Thyroid gland (tissue), 4 donors: Measurements from ENCODE around the gene SRPK3.

ENCODE experiments used
- POLR2A ChIP-seq, 2 donors: fragments of 450-650 bp; IDR thresholded peaks; one replicate each; pipeline ENCODE4 v1.6.1; 2017; ENCODE audit warnings: antibody characterized with exemption in 2 of 2, mild to moderate bottlenecking in 2 of 2, moderate library complexity in 1 of 2
- TF ChIP-seq, protein P1 (sequence below), 6 experiments: fragments of 200-600 bp in 3 of 6; fragments of 450-650 bp in 3 of 6; sonication (generic) in 3 of 6; IDR thresholded peaks; one replicate each; pipeline ENCODE4 v1.5.1; 2016 to 2019; ENCODE audit warnings: antibody characterized with exemption in 6 of 6, mild to moderate bottlenecking in 2 of 6, inconsistent platforms in 1 of 6, moderate library complexity in 1 of 6

DNA sequence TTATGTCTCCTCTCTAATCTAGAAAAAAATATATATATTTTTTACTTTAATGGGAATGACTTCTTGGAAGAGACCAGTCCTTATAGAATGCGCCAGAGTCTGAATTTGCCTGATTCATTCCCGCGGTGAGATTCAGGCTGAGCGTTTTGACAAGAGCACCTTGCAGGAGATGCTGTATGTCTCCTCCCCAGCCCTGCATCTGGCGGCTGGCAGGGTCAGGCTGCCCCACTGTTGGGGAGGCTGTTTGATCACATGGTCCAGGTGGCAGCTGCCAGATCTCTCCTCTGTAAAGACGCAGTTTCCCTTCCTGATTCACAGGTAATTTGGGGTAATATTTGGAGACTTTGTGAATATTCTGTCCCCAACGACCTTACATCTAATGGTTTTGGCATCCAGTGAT is 39.8 kb downstream of the SRPK3 start:
- TF ChIP-seq, protein P1, sequence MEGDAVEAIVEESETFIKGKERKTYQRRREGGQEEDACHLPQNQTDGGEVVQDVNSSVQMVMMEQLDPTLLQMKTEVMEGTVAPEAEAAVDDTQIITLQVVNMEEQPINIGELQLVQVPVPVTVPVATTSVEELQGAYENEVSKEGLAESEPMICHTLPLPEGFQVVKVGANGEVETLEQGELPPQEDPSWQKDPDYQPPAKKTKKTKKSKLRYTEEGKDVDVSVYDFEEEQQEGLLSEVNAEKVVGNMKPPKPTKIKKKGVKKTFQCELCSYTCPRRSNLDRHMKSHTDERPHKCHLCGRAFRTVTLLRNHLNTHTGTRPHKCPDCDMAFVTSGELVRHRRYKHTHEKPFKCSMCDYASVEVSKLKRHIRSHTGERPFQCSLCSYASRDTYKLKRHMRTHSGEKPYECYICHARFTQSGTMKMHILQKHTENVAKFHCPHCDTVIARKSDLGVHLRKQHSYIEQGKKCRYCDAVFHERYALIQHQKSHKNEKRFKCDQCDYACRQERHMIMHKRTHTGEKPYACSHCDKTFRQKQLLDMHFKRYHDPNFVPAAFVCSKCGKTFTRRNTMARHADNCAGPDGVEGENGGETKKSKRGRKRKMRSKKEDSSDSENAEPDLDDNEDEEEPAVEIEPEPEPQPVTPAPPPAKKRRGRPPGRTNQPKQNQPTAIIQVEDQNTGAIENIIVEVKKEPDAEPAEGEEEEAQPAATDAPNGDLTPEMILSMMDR (IDR thresholded peaks at IDR 0.05), result no peak
- TF ChIP-seq POLR2A (IDR thresholded peaks at IDR 0.05), result no peak
